IMR-90 (cell line): ENCODE data around the gene CYTH1. TPM values are rescaled to one million over a fixed set of nuclear protein-coding genes. Genes with fewer than 3 reads are reported as not detected.

Experiments
- ATAC-seq: fragments of 200-7000 bp; cut with Tn5 transposase; 2 replicates; pipeline ENCODE4 v1.9.1; 2020; ENCODE audit warnings: low read depth, mild to moderate bottlenecking, moderate library complexity
- BruUV-seq: library from RNA; stranded (reverse); fragments of 400-500 nt; replicated peaks from 2 replicates; lab custom pipeline; 2021; lab: Mats Ljungman, UMichigan
- CTCF ChIA-PET: fragments of 300-600 bp; formaldehyde crosslinking; extraction: SDS; loops from one replicate; lab custom pipeline; 2021; ENCODE audit warnings: antibody characterized with exemption; lab: Yijun Ruan, JAX
- POLR2A ChIA-PET: fragments of 300-600 bp; sonication (Branson Sonifier 250); formaldehyde crosslinking; loops from one replicate; lab custom pipeline; 2022; ENCODE audit warnings: antibody characterized with exemption; ENCODE audit not compliant: unreplicated experiment; lab: Charles Lee
- DNase-seq: peaks from one replicate; pipeline ENCODE4 v3.0.0; 2013
- H2AFZ ChIP-seq: replicated peaks from 2 replicates; pipeline ENCODE3; 2013; ENCODE audit warnings: low read length, mild to moderate bottlenecking; ENCODE audit not compliant: poor library complexity
- H2AK5ac ChIP-seq: 2 replicates; pipeline ENCODE4 v1.6.1; 2013; ENCODE audit warnings: low read depth, low read length, inconsistent platforms
- H2AK9ac ChIP-seq: replicated peaks from 2 replicates; pipeline ENCODE3; 2013; ENCODE audit warnings: mild to moderate bottlenecking, low read depth, low read length, moderate library complexity; ENCODE audit not compliant: poor library complexity
- H2BK120ac ChIP-seq: 2 replicates; pipeline ENCODE4 v1.6.1; 2013; ENCODE audit warnings: low read depth, low read length, inconsistent platforms
- H2BK15ac ChIP-seq: 3 replicates; pipeline ENCODE4 v1.6.1; 2013; ENCODE audit warnings: low read depth, low read length, inconsistent platforms
- H2BK20ac ChIP-seq: 2 replicates; pipeline ENCODE4 v1.6.1; 2013; ENCODE audit warnings: low read depth, mild to moderate bottlenecking, inconsistent platforms, low read length, moderate library complexity
- H2BK5ac ChIP-seq: 2 replicates; pipeline ENCODE4 v1.6.1; 2013; ENCODE audit warnings: mild to moderate bottlenecking, low read depth, low read length, inconsistent platforms; ENCODE audit not compliant: poor library complexity, severe bottlenecking
- H3K14ac ChIP-seq: replicated peaks from 2 replicates; pipeline ENCODE4 v1.6.1; 2013; ENCODE audit warnings: low read depth, low read length, inconsistent platforms
- H3K18ac ChIP-seq: 2 replicates; pipeline ENCODE4 v1.6.1; 2013; ENCODE audit warnings: low read depth, low read length, control low read depth
- H3K23ac ChIP-seq: 2 replicates; pipeline ENCODE4 v1.6.1; 2013; ENCODE audit warnings: low read depth, low read length, inconsistent platforms
- H3K27ac ChIP-seq: 2 replicates; pipeline ENCODE4 v1.5.1; 2013; ENCODE audit warnings: mild to moderate bottlenecking, control low read depth, low read length; ENCODE audit not compliant: insufficient read depth
- H3K27me3 ChIP-seq: 2 replicates; pipeline ENCODE4 v1.6.1; 2013; ENCODE audit warnings: low read length; ENCODE audit not compliant: control insufficient read depth, insufficient read depth
- H3K36me3 ChIP-seq: 2 replicates; pipeline ENCODE4 v1.6.1; 2013; ENCODE audit warnings: low read length, mixed read lengths; ENCODE audit not compliant: control insufficient read depth, insufficient read depth
- H3K4ac ChIP-seq: 2 replicates; pipeline ENCODE4 v1.6.1; 2013; ENCODE audit warnings: low read depth, low read length, inconsistent platforms
- H3K4me1 ChIP-seq: 2 replicates; pipeline ENCODE4 v1.6.1; 2013; ENCODE audit warnings: low read length, mixed read lengths; ENCODE audit not compliant: control insufficient read depth, insufficient read depth
- H3K4me2 ChIP-seq: 2 replicates; pipeline ENCODE4 v1.6.1; 2013; ENCODE audit warnings: low read depth, mild to moderate bottlenecking, control low read depth, low read length, moderate library complexity
- H3K4me3 ChIP-seq: 2 replicates; pipeline ENCODE4 v1.5.1; 2013; ENCODE audit warnings: low read depth, mild to moderate bottlenecking, control low read depth, low read length, moderate library complexity; ENCODE audit not compliant: insufficient read depth
- H3K56ac ChIP-seq: 2 replicates; pipeline ENCODE4 v1.6.1; 2013; ENCODE audit warnings: low read length, inconsistent platforms; ENCODE audit not compliant: insufficient read depth; ENCODE audit errors: extremely low read depth
- H3K79me1 ChIP-seq, 2 experiments: 2 replicates each; pipeline ENCODE4 v1.6.1; 2013; ENCODE audit warnings: low read length in 2 of 2, inconsistent platforms in 1 of 2, low read depth in 1 of 2
- H3K9ac ChIP-seq: 2 replicates; pipeline ENCODE4 v1.6.1; 2013; ENCODE audit warnings: low read depth, low read length, control low read depth
- H3K9me1 ChIP-seq: 2 replicates; pipeline ENCODE4 v1.6.1; 2013; ENCODE audit warnings: low read length, inconsistent platforms; ENCODE audit not compliant: insufficient read depth
- H3K9me3 ChIP-seq: 2 replicates; pipeline ENCODE4 v1.6.1; 2013; ENCODE audit warnings: low read length; ENCODE audit not compliant: control insufficient read depth, insufficient read depth
- H4K20me1 ChIP-seq: 2 replicates; pipeline ENCODE4 v1.6.1; 2013; ENCODE audit warnings: low read length, inconsistent platforms; ENCODE audit not compliant: insufficient read depth
- H4K5ac ChIP-seq: 2 replicates; pipeline ENCODE4 v1.6.1; 2013; ENCODE audit warnings: mild to moderate bottlenecking, low read depth, low read length, control low read depth
- H4K8ac ChIP-seq, 2 experiments: 2 replicates each; pipeline ENCODE4 v1.6.1; 2013; ENCODE audit warnings: low read depth in 2 of 2, low read length in 2 of 2, control low read depth in 1 of 2, inconsistent platforms in 1 of 2
- H4K91ac ChIP-seq: 2 replicates; pipeline ENCODE4 v1.6.1; 2013; ENCODE audit warnings: low read depth, low read length, inconsistent platforms; ENCODE audit not compliant: insufficient read depth
- MAFK ChIP-seq: IDR thresholded peaks from 2 replicates; pipeline ENCODE4 v1.6.1; 2012; ENCODE audit warnings: low read depth, low read length, improper control_type of control experiment
- NFE2L2 ChIP-seq: fragments of 150-350 bp; IDR thresholded peaks from 2 replicates; pipeline ENCODE4 v1.6.1; 2016; ENCODE audit warnings: low read depth, mild to moderate bottlenecking, low read length
- WGBS, 2 experiments: methylation state at CpG; one replicate each; pipeline versions ENCODE4 v1.1.5 to v1.1.7; 2013; ENCODE audit warnings: missing lambda C conversion rate in 2 of 2; ENCODE audit not compliant: insufficient read length in 1 of 2; ENCODE audit errors: extremely low coverage in 2 of 2; 5-methylcytosine and 5-hydroxymethylcytosine counted together
- dilution Hi-C: fragments of 300-500 bp; cut with HindIII; formaldehyde crosslinking; loops from one replicate; pipeline ENCODE4 v1.14.3; 2018; ENCODE audit warnings: low sequenced_read_pairs; ENCODE audit not compliant: unreplicated experiment
- in situ Hi-C: fragments of 300-500 bp; cut with MboI; formaldehyde crosslinking; loops from 3 replicates; pipeline ENCODE4 v1.14.3; 2019; ENCODE audit warnings: low sequenced_read_pairs, inconsistent platforms, mixed read lengths
- intact Hi-C: fragments of 100-400 bp; cut with micrococcal nuclease; formaldehyde crosslinking; loops from 2 replicates; pipeline ENCODE4 v1.10.0; 2022
- polyA plus RNA-seq, 3 experiments: library from polyadenylated mRNA; depleted of rRNA; stranded (reverse); fragments of >200 nt; gene quantifications; 2 replicates each; pipeline ENCODE4 v1.2.3, GENCODE V29; 2012; ENCODE audit warnings: low replicate concordance in 1 of 3
- total RNA-seq: library from RNA; depleted of rRNA; stranded (reverse); fragments of >200 nt; gene quantifications from 2 replicates; pipeline ENCODE4 v1.2.3, GENCODE V29; 2012

The CYTH1 gene
- total and polyA plus RNA-seq, 2 of the 4 experiments (the other 2 are of a cell fraction): 7.9 to 12.4 TPM

DNA sequence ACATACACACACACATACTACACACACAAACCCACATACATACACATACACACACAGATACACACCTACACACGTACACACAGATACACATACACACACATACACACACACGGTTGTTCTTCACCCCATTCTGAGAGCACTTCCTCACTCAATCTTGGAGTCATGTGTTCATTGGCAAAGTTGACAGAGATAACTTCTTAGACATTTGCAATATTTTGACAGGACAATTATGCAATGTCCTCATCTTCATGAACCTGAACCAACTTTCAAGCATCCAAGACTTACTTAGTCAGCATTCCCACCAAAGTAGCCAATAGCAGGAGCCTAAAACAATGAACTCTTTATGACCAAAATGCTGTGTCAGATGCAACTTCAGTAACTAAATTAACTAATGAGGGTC is 127.7 kb downstream of the CYTH1 start:
- Histone ChIP-seq H3K27me3 (peaks cover 10% of the 10 kb centered on the region), H2BK120ac (no peak overlapping the region), H3K14ac (no peak overlapping the region), H2AFZ (no peak overlapping the region), H3K56ac (no peak overlapping the region), H3K27ac (no peak overlapping the region), H3K18ac (no peak overlapping the region), H3K79me1 (no peaks in the 10 kb centered on the region), H2AK5ac (no peak overlapping the region), H4K91ac (no peak overlapping the region), H3K9me3 (no peaks in the 10 kb centered on the region; the same call in 1 of the 2 replicates), H3K23ac (no peak overlapping the region), H3K36me3 (no peaks in the 10 kb centered on the region), H3K4me3 (no peak overlapping the region), H3K9ac (no peak overlapping the region), H4K8ac (no peak overlapping the region), H2BK15ac (no peak overlapping the region), H4K5ac (no peak overlapping the region), H4K20me1 (no peaks in the 10 kb centered on the region), H3K4me2 (no peak overlapping the region), H2BK5ac (no peak overlapping the region), H3K9me1 (no peaks in the 10 kb centered on the region), H3K4ac (no peak overlapping the region), H2AK9ac (no peak overlapping the region), H3K4me1 (no peaks in the 10 kb centered on the region), H2BK20ac (no peak overlapping the region)
- CTCF ChIA-PET: no interaction called here
- no peak for DNase-seq
- ATAC-seq: no peak
- POLR2A ChIA-PET: no interaction called here
- intact Hi-C loops: no loop called here
- in situ Hi-C loops: no loop called here
- no TSS peak for BruUV-seq
- TF ChIP-seq MAFK: 0 out of 2 replicates have a peak, but pooled peaks have one; percentile 6
- TF ChIP-seq NFE2L2: no peak
- WGBS, 2 experiments: 83% methylated on average over 2 of the region's 2 CpGs; no CpG with 5 or more reads in 1 of the 2 experiments
- dilution Hi-C loops: no loop called here
